Stimulated activated CD8-positive, alpha-beta memory T cell treated with anti-CD3 and anti-CD28 coated beads, Interleukin-4, amount 100 ng/mL, for 1 hour (primary cell): ENCODE results near the gene CCND3.

Source experiments
- DNase-seq, 2 donors: peaks; one replicate each; pipeline ENCODE4 v3.0.0-alpha.2; 2020; ENCODE audit warnings: low read depth in 2 of 2, low spot score in 1 of 2

The CCND3 gene

DNA sequence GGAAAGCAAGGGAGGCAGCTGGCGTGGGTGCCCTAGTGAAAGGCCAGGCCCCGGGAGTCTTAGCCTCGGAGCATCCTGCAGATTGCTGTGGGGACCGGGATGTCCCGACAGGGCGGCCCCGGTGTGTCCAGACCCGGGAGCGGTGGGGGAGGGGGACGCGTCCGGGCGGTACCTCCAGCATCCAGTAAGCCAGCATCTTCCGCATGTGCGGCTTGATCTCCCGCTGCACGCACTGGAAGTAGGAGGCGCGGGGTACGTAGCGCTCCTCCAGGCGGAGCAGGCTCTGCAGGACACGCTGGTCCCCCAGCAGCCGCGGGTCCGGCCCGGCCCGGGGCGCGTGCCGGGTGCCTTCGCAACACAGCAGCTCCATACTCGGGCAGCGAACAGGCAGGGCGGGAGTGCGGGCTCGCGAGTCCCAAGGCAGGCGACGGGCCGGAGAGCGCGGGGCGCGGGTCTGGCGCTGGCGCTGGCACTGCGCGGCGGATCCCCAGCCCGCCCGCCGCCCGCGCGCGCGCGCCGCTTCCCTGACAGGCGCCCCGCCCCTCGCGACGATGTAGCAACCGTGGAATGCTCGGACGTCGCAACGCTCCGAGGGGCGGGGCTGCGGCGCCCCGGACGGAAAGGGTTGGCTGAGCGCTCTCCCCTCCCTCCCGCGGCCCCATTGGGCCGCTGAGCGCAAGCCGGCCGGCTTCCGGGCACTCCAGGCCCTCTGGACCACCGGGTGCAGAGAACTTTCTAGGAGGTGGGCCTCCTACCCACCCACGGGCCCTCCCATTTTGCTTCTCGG, at the start of gene CCND3:
Gene CCND3 (minus strand): TSS at position 529 of the 787 bp plus-strand sequence. CDS start 159 bp downstream, at position 370.
- DNase-seq = peak; percentile 63 to 68

GRCh38 chr6:41986339-41986738, 44.7 kb upstream of the CCND3 start:
- DNase-seq = no peak

GRCh38 chr6:41984623-41985022, 43.0 kb upstream of the CCND3 start:
- no peak for DNase-seq

- no peak for DNase-seq
Measured at GRCh38 chr6:41976794-41977484, 35.3 kb upstream of the CCND3 start.

GRCh38 chr6:41975276-41975675, 33.7 kb upstream of the CCND3 start:
- DNase-seq = no peak

DNA sequence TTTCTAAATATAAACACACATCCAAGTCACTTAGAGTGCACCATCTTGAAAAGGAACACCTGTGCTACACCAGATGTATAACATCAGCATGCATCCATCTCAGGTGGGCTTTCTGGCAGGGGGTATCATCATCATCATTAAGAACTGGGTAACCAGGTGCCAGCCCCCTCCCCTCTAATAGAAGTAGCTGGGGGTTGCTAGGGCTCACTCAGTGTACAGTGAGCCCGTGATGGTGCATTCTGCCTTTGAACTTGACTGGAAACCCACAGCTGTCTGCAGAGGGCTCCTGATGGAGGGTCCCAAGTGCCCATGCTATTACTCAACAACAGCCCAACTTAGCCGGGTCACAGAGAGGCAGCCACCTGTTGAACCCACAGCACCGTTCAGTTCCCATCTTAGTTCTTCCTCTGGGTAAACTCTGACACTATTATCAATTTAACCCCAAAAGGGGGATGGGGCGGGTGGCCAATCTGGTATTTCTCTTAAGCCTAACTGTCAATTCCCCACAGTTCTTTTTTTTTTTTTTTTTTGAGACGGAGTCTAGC, 32.7 kb upstream of the CCND3 start:
- DNase-seq = no peak

DNA sequence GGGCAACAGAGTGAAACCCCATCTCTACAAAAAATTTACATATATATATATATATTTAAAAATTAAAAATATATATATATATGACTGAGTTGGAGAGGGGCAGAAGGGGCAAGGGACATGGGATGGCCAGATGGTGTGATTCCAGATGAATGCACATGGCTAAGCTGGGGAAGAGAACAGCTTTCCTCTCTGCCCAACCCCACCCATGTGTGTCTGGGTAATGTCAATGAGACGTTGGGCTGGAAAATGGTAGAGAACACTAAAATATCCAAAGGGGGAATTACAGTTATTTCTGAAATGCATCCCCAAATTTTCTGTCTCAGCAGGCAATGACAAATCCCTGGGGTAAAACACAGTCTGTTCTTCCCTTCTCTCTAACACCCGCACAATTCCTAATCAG, 31.2 kb upstream of the CCND3 start:
- no peak for DNase-seq

- DNase-seq = peak in 1 of 2 donors; percentile 8
Measured at GRCh38 chr6:41970436-41970846, 28.8 kb upstream of the CCND3 start.

GRCh38 chr6:41967312-41968287, 26.0 kb upstream of the CCND3 start:
- DNase-seq = no peak

DNA sequence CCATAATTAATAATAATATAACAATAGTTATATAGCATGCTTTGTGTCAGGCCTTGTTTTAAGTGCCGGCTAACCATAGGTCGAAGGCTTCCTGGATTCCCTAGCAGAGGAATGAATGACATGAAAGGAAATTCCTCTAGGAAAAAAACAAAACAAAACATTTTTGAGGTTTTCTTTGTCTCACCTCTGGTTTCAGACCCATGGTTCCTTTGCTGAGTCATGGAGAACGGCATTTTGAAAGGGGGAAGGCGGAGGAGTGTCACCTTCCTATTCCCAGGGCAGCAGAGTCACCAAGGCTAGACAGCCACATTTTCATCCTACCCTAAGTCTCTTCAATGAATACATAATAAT, 25.3 kb upstream of the CCND3 start:
- no peak for DNase-seq

- DNase-seq = no peak
Measured at GRCh38 chr6:41966214-41966920, 24.8 kb upstream of the CCND3 start.

GRCh38 chr6:41965429-41966213, 24.0 kb upstream of the CCND3 start:
- no peak for DNase-seq

DNA sequence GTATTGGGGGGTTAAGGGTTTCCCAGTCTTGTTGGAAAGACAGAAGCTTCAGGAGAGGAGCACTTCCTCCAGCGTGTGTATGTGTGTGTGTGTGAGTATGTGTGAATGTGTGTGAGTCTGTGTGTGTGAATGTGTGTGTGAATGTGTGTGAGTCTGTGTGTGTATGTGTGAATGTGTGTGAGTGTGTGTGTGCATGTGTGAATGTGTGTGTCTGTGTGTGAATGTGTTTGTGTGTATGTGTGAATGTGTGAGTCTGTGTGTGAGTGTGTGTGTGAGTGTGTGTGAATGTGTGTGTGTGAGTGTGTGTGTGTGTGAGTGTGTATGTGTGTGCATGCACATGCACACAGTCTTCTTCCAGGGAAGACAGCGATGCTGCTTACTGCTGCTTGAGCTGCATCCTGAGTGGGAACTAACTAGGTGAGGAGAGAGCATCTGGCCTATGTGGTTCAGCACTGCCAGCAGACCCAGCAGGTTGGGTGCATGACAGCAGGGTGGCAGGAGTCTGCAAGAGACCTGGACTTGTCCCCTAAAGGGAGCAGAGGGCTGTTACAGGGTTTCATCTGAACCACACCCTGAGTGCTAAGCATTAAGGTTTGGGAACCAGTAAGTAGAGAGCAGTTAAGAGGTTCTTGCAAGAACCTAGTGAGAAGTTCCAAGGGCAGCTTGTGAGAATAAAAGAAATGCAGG, 22.7 kb upstream of the CCND3 start:
- DNase-seq = no peak

- DNase-seq = no peak
Measured at GRCh38 chr6:41963371-41963770, 21.8 kb upstream of the CCND3 start.

DNA sequence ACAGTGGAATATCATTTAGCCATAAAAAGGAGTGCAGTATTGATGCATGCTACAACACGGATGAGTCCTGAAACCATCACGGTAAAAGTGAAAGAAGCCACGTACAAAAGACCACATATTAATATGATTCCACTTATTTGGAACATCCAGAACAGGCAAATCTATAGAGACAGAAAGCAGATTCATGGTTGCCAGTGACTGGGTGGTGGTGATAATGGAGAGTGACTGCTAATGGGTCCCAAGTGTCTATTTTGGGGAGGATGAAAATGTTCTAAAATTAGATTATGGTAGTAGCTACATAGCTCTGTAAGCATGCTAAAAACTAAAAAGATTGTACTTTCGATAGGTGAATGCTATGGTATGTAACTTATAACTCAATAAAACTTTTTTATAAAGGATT, 18.4 kb upstream of the CCND3 start:
- DNase-seq = no peak

DNA sequence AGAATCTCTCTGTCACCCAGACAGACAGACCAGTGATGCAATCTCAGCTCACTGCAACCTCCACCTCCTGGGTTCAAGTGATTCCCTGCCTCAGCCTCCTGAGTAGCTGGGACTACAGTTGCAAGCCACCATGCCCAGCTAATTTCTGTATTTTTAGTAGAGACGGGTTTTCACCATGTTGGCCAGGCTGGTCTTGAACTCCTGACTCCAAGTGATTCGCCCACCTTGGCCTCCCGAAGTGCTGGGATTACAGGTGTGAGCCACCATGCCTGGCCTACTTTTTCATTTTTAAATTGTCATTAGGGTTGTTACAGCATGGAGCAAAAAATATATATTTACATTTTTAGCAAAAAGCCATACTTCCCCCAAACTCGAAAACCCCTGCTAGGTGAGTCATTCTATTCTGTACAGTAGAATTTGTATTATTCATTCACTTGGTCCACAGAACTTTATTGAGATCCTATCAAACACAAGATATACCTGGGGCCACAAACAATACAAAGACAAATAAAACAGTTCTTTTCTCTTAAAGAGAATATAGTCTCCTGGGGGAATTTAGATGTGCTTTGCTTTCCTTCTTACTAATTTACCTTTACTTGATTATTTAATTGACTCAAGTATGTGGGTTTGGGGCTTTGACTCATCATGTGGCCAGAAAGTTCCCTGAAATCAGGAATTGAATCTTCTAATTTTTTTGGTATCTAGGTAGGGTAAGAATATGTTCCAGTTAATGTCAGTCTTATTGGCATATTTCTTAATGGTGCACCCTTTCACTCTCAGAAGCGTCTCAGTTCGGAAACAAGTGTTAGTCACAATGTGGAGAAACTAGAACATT, 16.6 kb upstream of the CCND3 start:
- no peak for DNase-seq

GRCh38 chr6:41957117-41957516, 15.5 kb upstream of the CCND3 start:
- no peak for DNase-seq

GRCh38 chr6:41955412-41955811, 13.8 kb upstream of the CCND3 start:
- DNase-seq = no peak
